ENCODE data around the gene ANKRD28. TPM values are rescaled to one million over a fixed set of nuclear protein-coding genes. Genes with fewer than 3 reads are reported as not detected.

Gene ANKRD28
- total RNA-seq, 1 experiment from 2014 or later: 89.3 TPM

DNA sequence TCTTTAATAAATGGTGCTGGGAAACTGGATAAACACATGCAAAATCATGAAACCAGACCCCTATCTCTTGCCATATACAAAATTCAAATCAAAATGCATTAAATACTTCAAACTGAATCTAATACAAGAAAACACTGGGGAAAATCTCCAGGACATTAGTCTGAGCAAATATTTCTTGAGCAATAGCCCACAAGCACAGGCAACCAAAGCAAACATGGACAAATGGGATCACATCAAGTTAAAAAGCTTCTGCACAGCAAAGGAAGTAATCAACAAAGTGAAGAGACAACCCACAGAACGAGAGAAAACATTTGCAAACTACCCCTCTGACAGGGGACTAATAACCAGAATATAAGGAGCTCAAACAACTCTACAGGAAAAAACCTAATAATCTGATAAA, 6.3 kb downstream of the ANKRD28 start:
- in situ Hi-C loops (cut with HindIII; ENCODE audit: low pct_unique_long_range_greater_than_20kb, low sequenced_read_pairs): no loop called here

GRCh38 chr3:15787941-15788340, 9.8 kb downstream of the ANKRD28 start:
- TF ChIP-seq SIN3A (IDR thresholded peaks at IDR 0.05; ENCODE audit: borderline replicate concordance, insufficient read depth, low read depth, low read length) (no peak), POLR2AphosphoS5 (IDR thresholded peaks at IDR 0.05; ENCODE audit: low read depth, low read length) (no peak), TCF7L2 (IDR thresholded peaks at IDR 0.05; ENCODE audit: low read depth, low read length) (no peak)
- TF ChIP-seq, protein P1, sequence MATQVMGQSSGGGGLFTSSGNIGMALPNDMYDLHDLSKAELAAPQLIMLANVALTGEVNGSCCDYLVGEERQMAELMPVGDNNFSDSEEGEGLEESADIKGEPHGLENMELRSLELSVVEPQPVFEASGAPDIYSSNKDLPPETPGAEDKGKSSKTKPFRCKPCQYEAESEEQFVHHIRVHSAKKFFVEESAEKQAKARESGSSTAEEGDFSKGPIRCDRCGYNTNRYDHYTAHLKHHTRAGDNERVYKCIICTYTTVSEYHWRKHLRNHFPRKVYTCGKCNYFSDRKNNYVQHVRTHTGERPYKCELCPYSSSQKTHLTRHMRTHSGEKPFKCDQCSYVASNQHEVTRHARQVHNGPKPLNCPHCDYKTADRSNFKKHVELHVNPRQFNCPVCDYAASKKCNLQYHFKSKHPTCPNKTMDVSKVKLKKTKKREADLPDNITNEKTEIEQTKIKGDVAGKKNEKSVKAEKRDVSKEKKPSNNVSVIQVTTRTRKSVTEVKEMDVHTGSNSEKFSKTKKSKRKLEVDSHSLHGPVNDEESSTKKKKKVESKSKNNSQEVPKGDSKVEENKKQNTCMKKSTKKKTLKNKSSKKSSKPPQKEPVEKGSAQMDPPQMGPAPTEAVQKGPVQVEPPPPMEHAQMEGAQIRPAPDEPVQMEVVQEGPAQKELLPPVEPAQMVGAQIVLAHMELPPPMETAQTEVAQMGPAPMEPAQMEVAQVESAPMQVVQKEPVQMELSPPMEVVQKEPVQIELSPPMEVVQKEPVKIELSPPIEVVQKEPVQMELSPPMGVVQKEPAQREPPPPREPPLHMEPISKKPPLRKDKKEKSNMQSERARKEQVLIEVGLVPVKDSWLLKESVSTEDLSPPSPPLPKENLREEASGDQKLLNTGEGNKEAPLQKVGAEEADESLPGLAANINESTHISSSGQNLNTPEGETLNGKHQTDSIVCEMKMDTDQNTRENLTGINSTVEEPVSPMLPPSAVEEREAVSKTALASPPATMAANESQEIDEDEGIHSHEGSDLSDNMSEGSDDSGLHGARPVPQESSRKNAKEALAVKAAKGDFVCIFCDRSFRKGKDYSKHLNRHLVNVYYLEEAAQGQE (IDR thresholded peaks at IDR 0.05; ENCODE audit: insufficient read depth in 1 of 2, low read depth in 2 of 2, low read length in 1 of 2): no peak
- TF ChIP-seq, protein P2, sequence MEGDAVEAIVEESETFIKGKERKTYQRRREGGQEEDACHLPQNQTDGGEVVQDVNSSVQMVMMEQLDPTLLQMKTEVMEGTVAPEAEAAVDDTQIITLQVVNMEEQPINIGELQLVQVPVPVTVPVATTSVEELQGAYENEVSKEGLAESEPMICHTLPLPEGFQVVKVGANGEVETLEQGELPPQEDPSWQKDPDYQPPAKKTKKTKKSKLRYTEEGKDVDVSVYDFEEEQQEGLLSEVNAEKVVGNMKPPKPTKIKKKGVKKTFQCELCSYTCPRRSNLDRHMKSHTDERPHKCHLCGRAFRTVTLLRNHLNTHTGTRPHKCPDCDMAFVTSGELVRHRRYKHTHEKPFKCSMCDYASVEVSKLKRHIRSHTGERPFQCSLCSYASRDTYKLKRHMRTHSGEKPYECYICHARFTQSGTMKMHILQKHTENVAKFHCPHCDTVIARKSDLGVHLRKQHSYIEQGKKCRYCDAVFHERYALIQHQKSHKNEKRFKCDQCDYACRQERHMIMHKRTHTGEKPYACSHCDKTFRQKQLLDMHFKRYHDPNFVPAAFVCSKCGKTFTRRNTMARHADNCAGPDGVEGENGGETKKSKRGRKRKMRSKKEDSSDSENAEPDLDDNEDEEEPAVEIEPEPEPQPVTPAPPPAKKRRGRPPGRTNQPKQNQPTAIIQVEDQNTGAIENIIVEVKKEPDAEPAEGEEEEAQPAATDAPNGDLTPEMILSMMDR (IDR thresholded peaks at IDR 0.05): no peak
- Histone ChIP-seq H3K27ac (ENCODE audit: low read length) (peak overlapping the region; percentile 34; the same call in 1 of the 2 replicates), H3K27me3 (ENCODE audit: control insufficient read depth, insufficient read depth, low read length) (no peaks in the 10 kb centered on the region), H3K4me1 (ENCODE audit: control insufficient read depth, insufficient read depth, low read length) (peaks cover 12% of the 10 kb centered on the region; the same call in 1 of the 2 replicates), H3K4me3 (ENCODE audit: low read depth in 2 of 2, low read length in 2 of 2) (no peak overlapping the region), H3K36me3 (ENCODE audit: control insufficient read depth, insufficient read depth, low read length) (peaks cover 9% of the 10 kb centered on the region; the same call in 1 of the 2 replicates), H3K9me3 (ENCODE audit: control insufficient read depth, insufficient read depth, low read depth, low read length) (0 out of 2 replicates have a peak, but pooled peaks cover 3% of the 10 kb centered on the region)
- ATAC-seq (no peak), DNase-seq (ENCODE audit: low read depth, low spot score) (no peak)
- POLR2A ChIA-PET: no interaction called here
- intact Hi-C loops (cut with micrococcal nuclease; ENCODE audit: unreplicated experiment) (no loop called here), in situ Hi-C loops (cut with HindIII; ENCODE audit: low pct_unique_long_range_greater_than_20kb, low sequenced_read_pairs) (no loop called here)
- BruUV-seq (replicated peaks): no TSS peak
- CTCF ChIA-PET: no interaction called here

More for the DNA sequence above, 6.3 kb downstream of the ANKRD28 start:
- H3K27me3 ChIP-seq (ENCODE audit: control insufficient read depth, insufficient read depth, low read length): no peaks in the 10 kb centered on the region
- POLR2A ChIA-PET: no interaction called here
- H3K4me1 ChIP-seq (ENCODE audit: control insufficient read depth, insufficient read depth, low read length): no peaks in the 10 kb centered on the region; the same call in 1 of the 2 replicates
- CTCF ChIA-PET: no interaction called here
- no TSS peak for BruUV-seq (replicated peaks)
- intact Hi-C loops (cut with micrococcal nuclease; ENCODE audit: unreplicated experiment): no loop called here
- peak overlapping the region; percentile 1; the same call in 1 of the 2 replicates for H3K27ac ChIP-seq (ENCODE audit: low read length)
- 0 out of 2 replicates have a peak, but pooled peaks cover 3% of the 10 kb centered on the region for H3K9me3 ChIP-seq (ENCODE audit: control insufficient read depth, insufficient read depth, low read depth, low read length)
- H3K36me3 ChIP-seq (ENCODE audit: control insufficient read depth, insufficient read depth, low read length): peaks cover 8% of the 10 kb centered on the region; the same call in 1 of the 2 replicates
- ATAC-seq (no peak), DNase-seq (ENCODE audit: low read depth, low spot score) (no peak)
- H3K4me3 ChIP-seq (ENCODE audit: low read depth in 2 of 2, low read length in 2 of 2): no peak overlapping the region
- no peak for TF ChIP-seq TCF7L2 (IDR thresholded peaks at IDR 0.05; ENCODE audit: low read depth, low read length)
- no peak for TF ChIP-seq POLR2AphosphoS5 (IDR thresholded peaks at IDR 0.05; ENCODE audit: low read depth, low read length)
- TF ChIP-seq, protein P1 (IDR thresholded peaks at IDR 0.05; ENCODE audit: insufficient read depth in 1 of 2, low read depth in 2 of 2, low read length in 1 of 2): no peak
- TF ChIP-seq, protein P2 (IDR thresholded peaks at IDR 0.05): no peak
- TF ChIP-seq SIN3A (IDR thresholded peaks at IDR 0.05; ENCODE audit: borderline replicate concordance, insufficient read depth, low read depth, low read length): no peak
